Measurements from ENCODE around the gene SPRED3.

GRCh38 chr19:38424272-38424671, 35.8 kb downstream of the SPRED3 start:
- TF ChIP-seq CTCF (IDR thresholded peaks at IDR 0.05), result no peak
- TF ChIP-seq POLR2A (IDR thresholded peaks at IDR 0.05), result no peak
